AG04450 (cell line): ENCODE measurements around the gene RFTN1. TPM values are rescaled to one million over a fixed set of nuclear protein-coding genes. Genes with fewer than 3 reads are reported as not detected.
"Not testable (repeated sequence)": the region's sequence is repeated elsewhere in the genome, so short reads cannot be mapped to it uniquely, and the experiment has no call there.

ENCODE experiments used
- CTCF ChIA-PET: fragments of 300-600, 350-600 bp; formaldehyde crosslinking; extraction: SDS; loops from one replicate; lab custom pipeline; 2022; ENCODE audit warnings: antibody characterized with exemption, inconsistent platforms; lab: Charles Lee
- POLR2A ChIA-PET: fragments of 350-600 bp; formaldehyde crosslinking; extraction: SDS; loops from one replicate; lab custom pipeline; 2021; ENCODE audit warnings: antibody characterized with exemption, inconsistent platforms; lab: Yijun Ruan, JAX
- DNase-seq: peaks from one replicate; pipeline ENCODE4 v3.0.0-alpha.2; 2011; ENCODE audit warnings: low read depth, low spot score
- H3K27ac ChIP-seq: one replicate; pipeline ENCODE4 v1.5.1; 2012; ENCODE audit warnings: low read depth, low read length, control low read depth
- H3K27me3 ChIP-seq: one replicate; pipeline ENCODE4 v1.6.0; 2012; ENCODE audit warnings: low read length; ENCODE audit not compliant: control insufficient read depth, insufficient read depth
- H3K4me3 ChIP-seq: 2 replicates; pipeline ENCODE4 v1.5.1; 2011; ENCODE audit warnings: mild to moderate bottlenecking, low read depth, low read length, control low read depth
- H3K9me3 ChIP-seq: 2 replicates; pipeline ENCODE4 v1.5.1; 2012; ENCODE audit warnings: low read length; ENCODE audit not compliant: control insufficient read depth, insufficient read depth
- polyA plus RNA-seq: library from polyadenylated mRNA; depleted of rRNA; stranded (reverse); fragments of >200 nt; gene quantifications from 2 replicates; pipeline ENCODE4 v1.2.3, GENCODE V29; 2011
- TF ChIP-seq, protein P1 (sequence below): IDR thresholded peaks from 2 replicates; pipeline ENCODE4 v1.5.1; 2011; ENCODE audit warnings: low read depth, low read length, control low read depth, inconsistent platforms

The RFTN1 gene
- polyA plus RNA-seq, 1 experiment = 97.3 TPM

DNA sequence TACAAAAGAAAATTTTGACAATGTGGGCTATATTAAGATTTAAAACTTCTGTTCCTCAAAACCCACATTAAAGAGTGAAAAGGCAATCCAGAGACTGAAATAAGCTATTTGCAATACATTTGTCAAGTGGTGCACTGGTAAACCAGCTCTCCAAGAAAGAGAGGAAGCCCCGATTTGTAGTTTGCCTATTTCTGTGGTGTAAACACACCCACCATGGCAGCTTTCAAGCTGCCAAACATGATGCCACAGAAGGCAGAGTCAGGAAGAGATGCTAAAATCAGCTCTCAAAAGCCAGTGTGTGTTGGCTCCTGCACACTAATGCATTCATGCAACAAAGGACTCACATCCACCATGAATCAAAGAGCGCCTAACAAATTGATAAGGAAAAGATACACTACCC, 17.5 kb downstream of the RFTN1 start:
- H3K27ac ChIP-seq = no peak overlapping the region
- POLR2A ChIA-PET = interaction anchor here (1.5 kb wide), 1 partner anchor 11 kb away, joined by 3 read pairs; no protein-coding TSS in a partner anchor
- DNase-seq = no peak
- TF ChIP-seq, protein P1, sequence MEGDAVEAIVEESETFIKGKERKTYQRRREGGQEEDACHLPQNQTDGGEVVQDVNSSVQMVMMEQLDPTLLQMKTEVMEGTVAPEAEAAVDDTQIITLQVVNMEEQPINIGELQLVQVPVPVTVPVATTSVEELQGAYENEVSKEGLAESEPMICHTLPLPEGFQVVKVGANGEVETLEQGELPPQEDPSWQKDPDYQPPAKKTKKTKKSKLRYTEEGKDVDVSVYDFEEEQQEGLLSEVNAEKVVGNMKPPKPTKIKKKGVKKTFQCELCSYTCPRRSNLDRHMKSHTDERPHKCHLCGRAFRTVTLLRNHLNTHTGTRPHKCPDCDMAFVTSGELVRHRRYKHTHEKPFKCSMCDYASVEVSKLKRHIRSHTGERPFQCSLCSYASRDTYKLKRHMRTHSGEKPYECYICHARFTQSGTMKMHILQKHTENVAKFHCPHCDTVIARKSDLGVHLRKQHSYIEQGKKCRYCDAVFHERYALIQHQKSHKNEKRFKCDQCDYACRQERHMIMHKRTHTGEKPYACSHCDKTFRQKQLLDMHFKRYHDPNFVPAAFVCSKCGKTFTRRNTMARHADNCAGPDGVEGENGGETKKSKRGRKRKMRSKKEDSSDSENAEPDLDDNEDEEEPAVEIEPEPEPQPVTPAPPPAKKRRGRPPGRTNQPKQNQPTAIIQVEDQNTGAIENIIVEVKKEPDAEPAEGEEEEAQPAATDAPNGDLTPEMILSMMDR = no peak
- CTCF ChIA-PET = interaction anchor here (0.6 to 2.4 kb wide), 4 partner anchors 20 to 1163 kb away, joined by 3 to 10 read pairs (median 7); no protein-coding TSS in a partner anchor
- H3K27me3 ChIP-seq = no peaks in the 10 kb centered on the region
- no peak overlapping the region for H3K4me3 ChIP-seq
- H3K9me3 ChIP-seq = no peaks in the 10 kb centered on the region; the same call in 1 of the 2 replicates

DNA sequence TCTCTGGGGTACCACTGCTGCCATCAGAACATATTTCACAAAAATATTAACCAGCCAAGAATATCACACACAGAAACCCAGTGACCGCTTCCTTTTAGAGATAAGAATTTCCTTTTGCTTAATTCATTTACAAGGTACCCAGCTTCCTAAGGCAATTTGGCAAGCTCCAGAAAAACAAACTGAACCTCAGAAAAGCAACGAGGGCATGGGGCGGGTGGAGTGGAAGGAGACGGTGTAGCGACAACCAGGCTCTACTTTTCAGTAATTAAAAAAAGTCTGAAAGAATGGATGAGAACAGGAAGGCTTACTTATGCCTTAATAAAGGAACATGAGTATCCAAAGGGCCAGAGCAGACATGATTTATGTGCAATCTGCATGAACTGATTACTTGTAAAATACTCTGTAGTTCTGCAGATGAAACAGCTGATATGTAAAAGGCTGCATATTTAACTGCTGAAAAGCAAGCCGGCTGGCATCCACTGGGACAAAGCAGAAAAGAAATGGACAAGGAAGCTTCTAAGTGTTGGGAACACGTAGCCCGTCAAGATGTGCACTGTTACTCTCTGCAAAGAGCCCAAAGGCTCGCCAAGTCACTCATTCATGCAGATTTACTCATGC, 18.6 kb downstream of the RFTN1 start:
- Histone ChIP-seq H3K27me3 (no peaks in the 10 kb centered on the region), H3K27ac (no peak overlapping the region), H3K9me3 (no peaks in the 10 kb centered on the region; the same call in 1 of the 2 replicates), H3K4me3 (no peak overlapping the region)
- ChIA-PET CTCF (interaction anchor here (1.3 to 1.5 kb wide), 2 partner anchors 18 to 204 kb away, joined by 4 read pairs; no protein-coding TSS in a partner anchor), POLR2A (no interaction called here)
- TF ChIP-seq, protein P1 = no peak
- no peak for DNase-seq

DNA sequence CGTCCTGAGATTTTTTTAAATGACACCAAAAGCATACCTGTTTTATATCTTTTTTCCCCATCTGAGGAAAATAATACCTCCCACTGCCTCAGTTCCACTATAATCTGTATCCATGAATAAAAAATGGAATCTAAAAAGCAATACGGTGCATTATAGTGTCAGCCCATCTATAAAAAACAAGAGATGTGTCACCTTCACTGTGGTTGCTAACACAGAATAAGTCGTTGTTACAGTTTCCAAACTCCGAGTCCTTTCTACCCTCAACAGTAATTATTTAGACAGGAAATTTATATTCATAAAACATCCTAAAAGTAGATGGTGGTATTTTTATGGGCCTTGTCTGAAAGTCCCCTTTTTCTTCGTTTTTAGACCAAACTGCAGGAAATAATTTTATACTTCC, 19.4 kb downstream of the RFTN1 start:
- Histone ChIP-seq H3K9me3 (no peaks in the 10 kb centered on the region; the same call in 1 of the 2 replicates), H3K27me3 (no peaks in the 10 kb centered on the region), H3K27ac (no peak overlapping the region), H3K4me3 (no peak overlapping the region)
- POLR2A ChIA-PET = no interaction called here
- TF ChIP-seq, protein P1 = no peak
- DNase-seq = no peak
- CTCF ChIA-PET = interaction anchor here (1.3 kb wide), 1 partner anchor 204 kb away, joined by 4 read pairs; no protein-coding TSS in a partner anchor

DNA sequence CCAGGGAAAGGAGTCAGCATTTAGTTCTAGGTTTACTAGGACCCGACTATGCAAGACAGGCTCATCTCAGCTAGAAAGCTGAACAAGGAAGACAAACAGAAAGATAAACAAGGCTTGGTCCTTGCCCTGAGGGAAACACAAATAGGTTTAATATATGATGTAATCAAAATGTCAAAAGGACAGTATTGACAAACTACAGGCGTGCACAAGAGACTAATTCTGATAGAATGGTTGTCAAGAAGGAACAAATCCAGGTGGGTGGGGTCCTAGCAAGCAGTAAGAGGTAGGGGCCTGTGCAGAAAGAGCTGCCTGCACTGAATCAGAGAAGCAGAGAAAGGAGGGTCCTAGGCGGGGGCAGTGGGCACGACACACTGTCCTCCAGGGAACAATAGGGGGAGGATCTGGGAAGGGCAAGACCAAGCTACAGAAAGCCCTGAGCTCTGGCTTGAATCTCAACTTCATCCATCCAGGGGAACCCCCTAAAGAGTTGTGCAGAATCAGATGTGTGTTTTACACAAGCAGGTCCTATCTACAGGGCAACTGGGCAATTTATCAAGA, 23.4 kb downstream of the RFTN1 start:
- Histone ChIP-seq H3K9me3 (no peaks in the 10 kb centered on the region; the same call in 1 of the 2 replicates), H3K4me3 (no peak overlapping the region), H3K27me3 (no peaks in the 10 kb centered on the region), H3K27ac (no peak overlapping the region)
- ChIA-PET CTCF (interaction anchor here (1.9 kb wide), 1 partner anchor 26 kb away, joined by 4 read pairs; no protein-coding TSS in a partner anchor), POLR2A (interaction anchor here (0.6 kb wide), 1 partner anchor 101 kb away, joined by 3 read pairs; no protein-coding TSS in a partner anchor)
- TF ChIP-seq, protein P1 = no peak
- no peak for DNase-seq

DNA sequence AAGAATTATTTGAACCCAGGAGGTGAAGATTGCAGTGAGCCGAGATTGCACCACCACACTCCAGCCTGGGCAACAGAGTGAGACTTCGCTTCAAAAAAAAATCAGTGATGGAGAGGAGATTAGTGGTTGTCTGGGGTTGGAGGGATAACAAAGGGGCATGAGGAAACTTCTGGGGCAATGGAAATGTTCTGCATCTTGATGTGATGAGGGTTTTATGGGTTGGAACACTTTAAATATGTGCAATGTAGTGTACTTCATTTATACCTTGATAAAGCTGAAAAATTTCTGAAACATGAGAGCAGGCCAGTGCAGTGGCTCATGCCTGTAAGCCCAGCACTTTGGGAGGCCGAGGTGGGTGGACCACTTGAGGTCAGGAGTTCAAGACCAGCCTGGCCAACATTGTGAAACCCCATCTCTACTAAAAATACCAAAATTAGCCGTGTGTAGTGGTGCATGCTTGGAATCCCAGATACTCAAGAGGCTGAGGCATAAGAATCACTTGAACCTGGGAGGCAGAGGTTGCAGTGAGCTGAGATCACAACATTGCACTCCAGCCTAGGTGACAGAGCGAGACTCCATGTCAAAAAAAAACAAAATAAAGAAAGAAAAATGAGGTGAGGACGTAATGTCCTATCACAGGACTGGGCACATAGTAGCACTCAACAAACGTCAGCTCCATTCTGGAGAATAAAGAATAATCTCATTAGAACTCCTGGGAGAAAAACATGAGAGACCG, 24.0 kb downstream of the RFTN1 start:
- CTCF ChIA-PET = interaction anchor here (1.9 kb wide), 1 partner anchor 27 kb away, joined by 4 read pairs; no protein-coding TSS in a partner anchor
- DNase-seq, H3K27ac ChIP-seq, H3K4me3 ChIP-seq, H3K27me3 ChIP-seq, H3K9me3 ChIP-seq: not testable (repeated sequence)
- POLR2A ChIA-PET = interaction anchor here (0.6 kb wide), 1 partner anchor 101 kb away, joined by 3 read pairs; no protein-coding TSS in a partner anchor
